Measurements from ENCODE around the gene ADORA2A. TPM values are rescaled to one million over a fixed set of nuclear protein-coding genes. Genes with fewer than 3 reads are reported as not detected.

ADORA2A gene
- total RNA-seq, result 1 to 10 TPM; 1.5 to 5.0 (median 2.9) TPM
- polyA plus RNA-seq, result 1 to 10 TPM in 1 of 2 donors, under 1 TPM in 1; 0.57 to 2.2 TPM
- long read RNA-seq, donor 1, partial matches to known transcripts, result 0 of 6 reads
- long read RNA-seq, donor 1, other reads (novel, unspliced or antisense), result 5 of 6 reads
- long read RNA-seq, donor 2, result 0 reads
- long read RNA-seq, donor 3, partial matches to known transcripts, result 0 of 1 reads
- long read RNA-seq, donor 3, other reads (novel, unspliced or antisense), result 1 of 1 reads

DNA sequence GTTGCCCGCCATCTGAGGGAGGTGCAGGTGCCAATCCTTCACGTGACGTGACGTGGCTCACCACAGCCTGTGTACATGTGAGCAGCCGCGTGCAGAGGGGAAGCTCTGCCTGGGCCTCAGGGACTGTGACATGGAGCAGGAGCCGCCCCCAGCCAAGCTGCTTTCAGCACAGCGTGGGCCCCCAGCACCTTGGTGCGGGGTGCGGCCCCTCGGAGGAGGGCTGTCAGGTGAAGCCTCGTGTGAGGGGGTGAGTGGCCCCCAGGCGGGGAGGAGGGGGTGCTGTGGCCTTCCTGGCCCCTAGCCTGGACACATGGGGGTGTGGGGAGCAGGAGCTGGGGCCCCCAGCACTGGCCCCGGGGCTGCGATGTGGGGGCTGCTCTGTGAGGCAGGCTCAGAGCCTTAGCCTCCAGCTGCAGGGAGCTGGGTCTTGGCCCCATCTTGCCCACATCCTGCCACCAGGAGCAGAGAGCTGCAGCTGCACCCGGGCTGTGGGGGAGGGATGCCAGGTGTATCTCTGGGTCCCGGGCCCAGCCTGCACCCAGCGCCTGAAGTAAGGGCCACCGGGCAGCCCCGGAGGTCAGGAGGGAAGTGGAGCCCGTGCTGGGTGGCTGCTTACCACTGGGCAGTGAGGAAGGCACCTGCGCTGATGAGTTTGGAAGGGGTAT, at the start of gene ADORA2A:
ADORA2A (plus strand) TSS at position 100 of the 665 bp plus-strand sequence. CDS start 5,806 bp downstream, outside the sequence.
- WGBS, 3 donors, result 81 to 84% (median 82%) methylated on average over 19 to 22 of the region's 22 CpGs
- no peak within 1 kb of the TSS for H3K4me3 ChIP-seq

DNA sequence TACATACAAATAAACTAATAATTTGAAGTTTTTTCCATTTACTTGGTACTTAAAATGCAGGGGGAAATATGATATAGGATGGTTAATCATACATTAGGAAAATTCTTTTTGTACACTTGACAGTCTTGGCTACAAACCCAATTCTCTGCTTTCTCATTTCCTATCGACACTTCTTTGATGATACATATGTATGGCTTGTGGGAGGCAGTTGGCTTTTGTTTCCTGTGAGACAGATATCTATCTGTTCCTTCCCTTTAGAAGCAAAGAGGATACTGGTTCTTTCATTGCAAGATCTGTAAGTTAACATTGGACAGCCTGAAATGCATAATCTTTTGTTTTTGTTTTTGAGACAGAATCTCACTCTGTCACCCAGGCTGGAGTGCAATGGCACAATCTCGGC, 47.9 kb upstream of the ADORA2A start:
- Histone ChIP-seq H3K36me3 (no peaks in the 10 kb centered on the region), H3K9me3 (no peaks in the 10 kb centered on the region), H3K27me3 (no peaks in the 10 kb centered on the region), H3K4me1 (ENCODE audit: insufficient read depth) (no peaks in the 10 kb centered on the region), H3K4me3 (no peak overlapping the region), H3K27ac (no peak overlapping the region)
- intact Hi-C loops (cut with DNase I), result no loop called here
- DNase-seq, result no peak
- WGBS, 3 donors, result 72 to 84% (median 74%) methylated on average over 2 of the region's 2 CpGs
- TF ChIP-seq, protein P1, sequence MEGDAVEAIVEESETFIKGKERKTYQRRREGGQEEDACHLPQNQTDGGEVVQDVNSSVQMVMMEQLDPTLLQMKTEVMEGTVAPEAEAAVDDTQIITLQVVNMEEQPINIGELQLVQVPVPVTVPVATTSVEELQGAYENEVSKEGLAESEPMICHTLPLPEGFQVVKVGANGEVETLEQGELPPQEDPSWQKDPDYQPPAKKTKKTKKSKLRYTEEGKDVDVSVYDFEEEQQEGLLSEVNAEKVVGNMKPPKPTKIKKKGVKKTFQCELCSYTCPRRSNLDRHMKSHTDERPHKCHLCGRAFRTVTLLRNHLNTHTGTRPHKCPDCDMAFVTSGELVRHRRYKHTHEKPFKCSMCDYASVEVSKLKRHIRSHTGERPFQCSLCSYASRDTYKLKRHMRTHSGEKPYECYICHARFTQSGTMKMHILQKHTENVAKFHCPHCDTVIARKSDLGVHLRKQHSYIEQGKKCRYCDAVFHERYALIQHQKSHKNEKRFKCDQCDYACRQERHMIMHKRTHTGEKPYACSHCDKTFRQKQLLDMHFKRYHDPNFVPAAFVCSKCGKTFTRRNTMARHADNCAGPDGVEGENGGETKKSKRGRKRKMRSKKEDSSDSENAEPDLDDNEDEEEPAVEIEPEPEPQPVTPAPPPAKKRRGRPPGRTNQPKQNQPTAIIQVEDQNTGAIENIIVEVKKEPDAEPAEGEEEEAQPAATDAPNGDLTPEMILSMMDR (IDR thresholded peaks at IDR 0.05), result no peak
- TF ChIP-seq EP300 (IDR thresholded peaks at IDR 0.05) (no peak), POLR2A (IDR thresholded peaks at IDR 0.05) (no peak)

More for the DNA sequence above, at the start of gene ADORA2A:
- H3K27ac ChIP-seq, result no peak within 1 kb of the TSS
- H3K36me3 ChIP-seq, result no peaks in the 10 kb centered on the region
- intact Hi-C loops (cut with DNase I), result loop anchor here in 2 of 4 donors (5.0 to 10.0 kb wide), 3 partner anchors 67 to 103 kb away; partner anchors contain the start of gene UPB1 (in 1 of the 2)
- DNase-seq, result no peak
- H3K9me3 ChIP-seq, result no peaks in the 10 kb centered on the region
- no peak for TF ChIP-seq POLR2A (IDR thresholded peaks at IDR 0.05)
- TF ChIP-seq, protein P1 (IDR thresholded peaks at IDR 0.05), result no peak
- TF ChIP-seq EP300 (IDR thresholded peaks at IDR 0.05), result no peak
- H3K27me3 ChIP-seq, result no peaks in the 10 kb centered on the region
- peaks cover 3% of the 10 kb centered on the region for H3K4me1 ChIP-seq (ENCODE audit: insufficient read depth)

DNA sequence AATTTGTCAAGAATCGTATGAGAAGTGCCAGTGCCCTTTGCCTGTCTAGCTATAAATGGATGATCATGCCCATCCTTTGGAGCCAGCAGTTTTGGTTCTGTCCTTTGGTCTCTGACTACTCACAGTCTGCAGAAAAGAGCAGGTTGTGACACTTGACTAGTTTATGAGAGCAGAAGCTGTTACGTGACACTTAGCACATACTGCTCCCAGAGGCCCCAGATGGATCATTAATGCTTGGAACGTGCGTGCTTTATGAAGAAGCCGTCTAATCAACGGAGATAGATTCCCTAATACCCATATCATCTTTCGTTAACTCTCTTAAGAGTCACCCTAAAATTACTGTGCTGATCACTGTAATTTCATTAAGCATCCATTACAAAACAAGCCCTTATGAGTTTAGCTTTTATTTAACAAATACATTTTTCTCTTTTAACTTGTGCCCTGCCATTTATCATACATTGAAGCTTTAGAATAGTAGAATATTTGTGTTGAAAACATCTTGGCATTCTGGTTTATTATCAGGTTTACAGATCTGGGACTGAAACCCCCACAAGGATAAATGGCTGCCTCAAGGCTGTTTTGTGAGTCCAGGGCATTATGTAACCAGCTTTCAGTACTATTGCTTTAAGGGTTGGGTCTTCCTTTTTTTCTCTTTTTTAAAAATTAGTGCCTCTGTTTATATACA, 47.0 kb upstream of the ADORA2A start:
- Histone ChIP-seq H3K4me3 (no peak overlapping the region), H3K9me3 (no peaks in the 10 kb centered on the region), H3K27me3 (no peaks in the 10 kb centered on the region), H3K4me1 (ENCODE audit: insufficient read depth) (no peaks in the 10 kb centered on the region), H3K36me3 (no peaks in the 10 kb centered on the region), H3K27ac (no peak overlapping the region)
- no peak for DNase-seq
- WGBS, 3 donors, result 88 to 91% (median 88%) methylated on average over 7 of the region's 7 CpGs
- intact Hi-C loops (cut with DNase I), result no loop called here
- no peak for TF ChIP-seq EP300 (IDR thresholded peaks at IDR 0.05)
- TF ChIP-seq, protein P1 (IDR thresholded peaks at IDR 0.05), result no peak
- TF ChIP-seq POLR2A (IDR thresholded peaks at IDR 0.05), result no peak

DNA sequence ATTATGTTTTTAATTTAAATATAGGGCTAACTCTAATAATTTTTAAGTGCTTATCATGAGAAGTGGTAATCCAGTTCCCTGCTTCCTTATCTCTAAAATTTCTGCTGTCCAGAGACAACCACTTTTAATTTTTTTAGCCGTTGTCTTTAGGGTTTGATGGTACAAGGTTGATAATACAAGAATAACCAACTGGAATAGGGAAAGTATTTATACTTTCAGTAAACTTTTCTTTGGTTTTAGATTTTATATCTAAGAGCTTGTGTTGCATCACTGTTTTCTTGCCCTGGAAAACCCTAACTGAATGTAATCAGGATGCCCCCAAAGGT, 46.5 kb upstream of the ADORA2A start:
- H3K36me3 ChIP-seq, result no peaks in the 10 kb centered on the region
- no peaks in the 10 kb centered on the region for H3K4me1 ChIP-seq (ENCODE audit: insufficient read depth)
- H3K9me3 ChIP-seq, result no peaks in the 10 kb centered on the region
- no peak overlapping the region for H3K27ac ChIP-seq
- 80 to 92% (median 91%) methylated on average over 1 of the region's 1 CpG for WGBS, 3 donors
- intact Hi-C loops (cut with DNase I), result no loop called here
- TF ChIP-seq, protein P1 (IDR thresholded peaks at IDR 0.05), result no peak
- TF ChIP-seq EP300 (IDR thresholded peaks at IDR 0.05), result no peak
- TF ChIP-seq POLR2A (IDR thresholded peaks at IDR 0.05), result no peak
- no peak for DNase-seq
- no peak overlapping the region for H3K4me3 ChIP-seq
- H3K27me3 ChIP-seq, result no peaks in the 10 kb centered on the region

Measured in ovary (tissue), 10 donors.